Stimulated activated CD8-positive, alpha-beta memory T cell treated with anti-CD3 and anti-CD28 coated beads, Interleukin-2, amount 100 ng/mL, for 48 hours (primary cell): ENCODE measurements around the gene DBNDD1.
"Not testable (repeated sequence)": the region's sequence is repeated elsewhere in the genome, so short reads cannot be mapped to it uniquely, and the experiment has no call there.

Experiments
- DNase-seq, 2 donors: peaks; one replicate each; pipeline ENCODE4 v3.0.0-alpha.2; 2020; ENCODE audit warnings: low read depth in 2 of 2

DBNDD1 gene

DNA sequence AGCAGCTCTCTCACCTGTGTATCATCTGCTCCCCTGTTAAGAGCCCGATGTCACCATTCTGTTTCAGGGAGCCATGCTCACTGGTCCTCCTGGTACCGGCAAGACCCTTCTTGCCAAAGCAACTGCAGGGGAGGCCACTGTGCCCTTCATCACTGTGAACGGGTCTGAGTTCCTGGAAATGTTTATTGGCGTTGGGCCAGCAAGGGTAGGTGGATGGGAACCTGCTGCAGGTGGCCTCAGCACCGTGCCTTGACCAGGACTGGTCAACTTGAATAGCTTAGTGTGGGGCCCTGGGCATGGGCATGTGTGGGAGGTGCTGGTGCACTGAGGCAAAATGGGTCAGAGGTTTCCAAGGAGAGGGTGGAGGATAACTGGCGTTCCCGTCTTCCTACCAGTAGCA, 28.5 kb downstream of the DBNDD1 start:
- DNase-seq: no peak

DNA sequence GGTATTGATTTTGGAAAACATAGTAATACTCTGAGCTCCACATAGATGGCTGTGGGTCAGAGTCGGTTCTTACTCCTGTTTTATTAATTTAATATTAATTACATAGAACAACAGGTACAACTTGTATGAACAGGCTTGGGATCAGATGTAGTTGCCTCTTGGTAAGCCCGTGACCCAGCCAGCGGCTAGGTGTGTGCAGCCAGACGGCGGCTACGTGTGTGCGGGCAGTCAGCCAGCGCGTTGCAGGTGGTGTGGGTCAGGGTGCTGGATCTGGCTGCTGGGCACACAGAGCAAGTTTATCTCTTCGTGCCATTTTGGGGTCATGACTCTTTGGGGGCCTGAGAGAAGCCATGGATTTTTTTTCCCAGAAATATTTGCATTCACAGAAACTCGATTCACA, 30.3 kb downstream of the DBNDD1 start:
- no peak for DNase-seq

DNA sequence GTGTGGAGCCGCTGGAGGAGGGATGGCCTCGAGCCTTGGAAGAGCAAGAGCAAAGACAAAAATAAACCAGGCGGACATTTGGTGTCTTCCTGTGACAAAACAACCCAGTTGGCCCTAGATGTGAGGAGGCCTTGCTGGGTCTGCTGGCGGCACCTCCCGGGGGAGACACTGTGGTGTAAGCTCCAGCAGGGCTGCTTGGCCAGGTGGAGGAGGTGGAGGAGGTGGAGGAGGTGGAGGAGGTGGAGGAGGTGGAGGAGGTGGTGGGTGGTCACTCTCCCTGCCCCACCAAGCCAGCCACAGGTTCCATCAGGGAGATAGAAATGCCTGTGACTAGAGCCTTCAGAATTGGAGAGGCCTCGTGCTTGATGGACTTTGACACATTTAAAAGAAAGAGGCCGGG, 32.1 kb downstream of the DBNDD1 start:
- no peak for DNase-seq

DNA sequence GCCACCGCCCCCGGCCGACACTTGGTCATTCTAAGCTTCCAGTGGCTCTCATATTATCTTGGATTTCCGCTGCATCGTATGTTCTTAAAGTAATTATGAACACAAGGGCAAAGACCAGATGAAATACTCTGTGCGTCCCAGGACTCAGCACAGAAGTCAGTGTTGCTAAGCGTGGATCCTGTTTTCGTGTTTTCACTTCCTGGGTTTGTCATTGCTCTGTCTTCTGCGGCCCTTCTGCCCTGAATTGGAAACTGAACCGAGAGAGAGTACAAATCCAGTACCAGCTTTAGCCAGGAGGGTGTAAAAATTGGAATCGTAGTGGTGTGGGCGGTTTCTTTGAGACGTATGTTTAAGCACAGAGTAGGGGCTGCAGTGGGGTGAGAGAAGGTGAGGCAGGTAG, 32.7 kb downstream of the DBNDD1 start:
- DNase-seq: no peak

DNA sequence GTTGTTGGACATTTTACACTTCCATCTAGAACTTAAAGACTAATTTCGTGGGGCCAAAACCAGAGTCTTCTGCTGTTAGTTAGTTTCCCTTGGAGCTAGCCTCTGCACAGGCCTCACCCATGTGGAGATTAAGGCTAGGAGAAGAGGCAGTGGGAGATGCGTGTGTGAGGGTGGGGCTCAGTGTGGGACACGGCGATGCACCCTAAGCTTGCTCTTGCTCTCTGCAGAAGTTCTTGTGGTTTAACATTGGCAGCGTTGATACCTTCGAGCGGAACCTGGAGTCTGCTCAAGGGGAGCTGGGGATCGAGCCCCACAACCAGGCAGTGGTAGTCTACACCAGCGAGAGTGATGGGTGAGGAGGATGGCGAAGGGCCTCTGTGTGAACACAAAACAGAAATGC, 34.0 kb downstream of the DBNDD1 start:
- no peak for DNase-seq

DNA sequence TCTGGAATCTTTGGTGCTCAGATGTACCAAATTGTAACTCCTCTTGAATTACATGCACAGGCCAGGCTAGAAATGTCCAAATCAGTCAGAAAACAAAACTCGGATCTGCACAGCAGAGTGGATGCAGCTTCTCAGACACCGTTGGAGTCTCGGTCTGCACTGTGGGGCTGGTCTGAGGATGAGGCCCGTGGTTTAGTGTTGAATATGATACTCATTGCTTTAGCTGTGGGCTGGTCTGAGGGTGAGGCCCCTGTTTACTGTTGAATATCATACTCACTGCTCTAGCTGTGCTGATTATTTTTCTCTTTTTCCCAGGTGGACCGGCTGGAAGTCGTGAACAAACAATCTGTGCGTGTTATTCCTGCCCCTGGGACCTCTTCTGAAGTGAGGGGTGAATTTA, 35.0 kb downstream of the DBNDD1 start:
- no peak for DNase-seq

DNA sequence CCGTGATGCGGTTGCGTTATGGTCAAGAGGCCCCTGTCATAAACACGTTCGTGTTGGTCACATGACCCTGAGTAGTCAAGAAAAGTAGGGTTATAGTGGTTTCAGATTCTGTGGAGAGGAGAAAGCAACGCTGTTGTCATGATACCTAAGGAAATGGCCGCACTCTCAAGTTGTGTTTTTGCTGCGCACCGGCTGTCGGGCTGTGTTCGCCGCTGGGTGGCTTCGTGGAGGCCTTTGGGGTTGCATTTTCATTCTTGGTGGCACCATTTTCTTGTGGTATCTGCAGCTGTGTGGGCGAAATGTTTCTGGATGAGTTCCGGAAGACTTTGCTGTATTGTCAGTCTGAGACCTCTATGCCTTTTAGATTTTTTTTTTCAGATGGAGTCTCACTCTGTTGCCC, 35.7 kb downstream of the DBNDD1 start:
- peak in 1 of 2 donors; percentile 17 for DNase-seq

DNA sequence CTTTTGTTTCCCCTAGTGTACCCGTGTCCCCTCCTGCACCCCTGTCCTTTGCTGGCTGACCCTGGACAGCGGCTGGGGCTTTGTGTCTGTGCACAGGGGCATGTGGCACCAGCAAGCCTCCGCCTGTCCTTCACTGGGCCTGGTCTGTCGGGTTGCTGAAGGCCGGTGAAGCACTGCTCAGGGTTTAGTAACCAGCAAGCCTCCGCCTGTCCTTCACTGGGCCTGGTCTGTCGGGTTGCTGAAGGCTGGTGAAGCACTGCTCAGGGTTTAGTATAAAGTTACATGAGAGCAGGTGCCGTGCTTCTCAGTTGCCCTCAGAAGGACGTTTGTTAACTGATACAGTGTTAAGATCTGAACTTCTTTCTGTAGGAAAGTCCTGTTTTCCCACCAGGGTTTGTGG, 36.9 kb downstream of the DBNDD1 start:
- no peak for DNase-seq

DNA sequence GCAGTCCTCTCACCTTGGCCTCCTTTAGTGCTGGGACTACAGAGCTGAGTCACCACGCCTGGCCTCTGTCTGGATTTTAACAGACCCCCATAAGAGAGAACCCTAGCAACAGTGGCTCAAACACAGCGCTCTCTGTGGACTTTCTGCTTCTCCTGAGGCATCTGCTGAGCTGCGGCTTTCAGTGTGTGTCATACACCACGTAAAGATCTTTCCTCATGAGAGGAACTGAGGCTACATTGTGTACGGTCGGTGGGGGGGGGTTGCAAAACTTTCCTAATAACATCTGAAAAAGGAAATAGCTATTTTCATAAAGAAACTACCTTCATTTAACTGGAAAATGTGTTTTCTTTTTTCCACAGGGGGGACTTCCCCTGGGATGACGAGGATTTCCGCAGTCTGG, 37.8 kb downstream of the DBNDD1 start:
- peak in 1 of 2 donors; percentile 7 for DNase-seq

DNA sequence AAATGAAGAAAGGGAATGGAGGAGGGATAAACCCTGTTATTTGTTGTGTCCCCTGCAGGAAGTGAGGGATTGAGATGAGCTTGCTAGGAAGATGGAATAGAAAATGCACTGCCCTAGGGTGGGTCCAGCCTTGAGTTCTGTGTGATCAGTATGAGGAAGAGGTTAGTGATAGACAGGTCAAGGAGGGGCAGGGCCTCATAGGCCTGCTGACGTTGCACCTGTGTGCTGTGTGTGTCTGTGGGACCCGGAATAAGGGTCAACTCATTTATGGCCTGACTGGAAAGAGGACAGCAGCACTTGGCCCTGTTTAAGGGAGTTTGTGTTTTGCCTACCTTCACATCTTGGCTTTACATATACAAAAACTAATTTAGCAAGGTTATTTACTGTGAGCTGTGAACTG, 44.4 kb downstream of the DBNDD1 start:
- no peak for DNase-seq

DNA sequence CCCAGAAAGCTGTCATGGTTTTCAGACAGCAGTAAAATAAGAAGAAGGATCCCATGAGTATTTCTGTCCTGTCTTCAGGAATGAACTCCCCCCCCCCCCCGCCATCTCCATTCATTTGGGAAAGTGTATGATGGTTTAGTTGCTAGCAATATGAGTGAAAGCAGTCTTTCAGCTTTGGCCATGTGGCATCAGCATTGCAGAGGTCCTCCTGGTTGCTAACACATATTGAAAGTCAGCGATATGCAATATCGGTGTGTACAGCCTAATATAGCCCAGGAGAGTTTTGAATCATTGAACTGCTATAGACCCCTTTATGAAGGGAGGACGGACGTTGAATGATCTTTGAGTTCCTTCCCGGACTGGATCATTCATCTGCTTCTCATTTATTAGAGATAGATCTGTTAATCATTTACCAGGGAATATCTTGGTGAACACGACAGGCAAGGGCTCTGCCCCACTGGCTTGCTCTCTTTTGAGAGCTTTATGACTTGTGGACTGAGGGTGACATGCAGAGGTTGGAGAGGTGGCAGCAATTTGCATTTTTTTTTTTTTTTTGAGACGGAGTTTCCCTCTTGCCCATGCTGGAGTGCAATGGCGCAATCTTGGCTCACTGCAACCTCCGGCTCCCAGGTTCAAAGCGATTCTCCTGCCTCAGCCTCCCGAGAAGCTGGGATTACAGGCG, 45.5 kb downstream of the DBNDD1 start:
- DNase-seq: no peak

DNA sequence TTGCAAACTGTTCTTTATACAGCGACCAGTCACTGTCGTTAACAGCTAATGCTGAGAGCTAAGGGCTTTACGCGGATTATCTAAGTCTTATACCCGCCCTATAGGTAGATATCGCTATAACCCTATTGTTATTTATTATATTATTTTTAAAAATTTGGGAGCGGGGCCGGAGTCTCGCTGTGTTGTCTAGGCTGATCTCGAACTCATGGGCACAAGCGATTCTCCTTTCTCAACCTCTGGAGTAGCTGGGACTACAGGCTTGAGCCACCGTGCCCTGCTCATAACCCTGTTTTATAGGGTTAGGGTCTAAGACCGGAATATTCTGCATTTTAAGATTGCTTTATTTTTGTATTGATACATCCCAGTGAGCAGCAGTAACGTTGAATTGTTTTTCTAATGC, 46.0 kb downstream of the DBNDD1 start:
- no peak for DNase-seq

DNA sequence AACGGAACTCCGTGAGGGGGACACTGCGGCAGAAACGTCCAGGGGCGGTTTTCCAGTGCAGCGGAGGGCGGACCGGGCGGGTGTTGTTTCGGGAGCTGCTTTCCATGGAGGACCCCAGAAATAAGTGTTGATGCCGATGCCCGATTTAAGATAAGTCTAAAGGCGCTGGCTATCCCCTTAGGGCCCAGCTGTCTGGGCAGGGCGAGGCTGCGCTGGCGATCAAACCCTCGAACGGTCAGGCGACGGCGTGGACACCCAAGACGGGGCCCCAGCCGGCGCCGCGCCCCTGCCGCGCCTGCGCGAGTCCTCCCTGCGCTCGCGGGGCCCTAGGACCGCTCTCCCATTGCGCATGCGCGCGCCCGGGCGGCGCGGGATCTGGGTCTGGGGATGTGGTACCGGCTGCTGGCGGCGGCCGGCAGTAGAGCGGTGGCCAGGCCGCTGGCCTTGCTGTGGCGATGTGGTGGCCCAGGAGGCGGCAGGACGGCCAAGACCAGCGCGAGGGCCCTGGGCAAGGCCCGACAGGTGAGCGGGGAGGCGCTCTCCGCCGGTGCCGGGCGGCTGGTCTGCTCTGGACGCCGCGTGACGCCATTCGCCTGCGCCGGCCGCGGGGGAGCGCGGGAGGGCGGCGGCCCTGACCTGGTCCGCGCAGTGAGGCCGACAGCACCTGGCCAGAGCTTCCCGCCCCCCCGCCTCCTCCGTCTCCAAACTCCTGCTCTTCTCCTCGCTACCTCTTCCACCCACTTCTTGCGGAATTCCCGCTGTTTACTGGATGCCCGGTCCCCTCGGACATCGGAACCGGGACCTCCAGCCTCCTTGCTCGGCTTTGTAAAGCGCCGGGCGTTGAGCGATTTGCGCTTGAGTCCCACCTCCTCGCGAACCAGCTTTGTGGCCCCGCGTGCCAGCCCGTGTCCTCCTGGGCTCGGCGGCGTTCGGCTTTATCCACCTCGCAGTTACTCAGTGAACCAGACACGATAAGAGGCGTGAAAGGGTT, 46.7 kb downstream of the DBNDD1 start:
- DNase-seq: peak; percentile 86 to 91

DNA sequence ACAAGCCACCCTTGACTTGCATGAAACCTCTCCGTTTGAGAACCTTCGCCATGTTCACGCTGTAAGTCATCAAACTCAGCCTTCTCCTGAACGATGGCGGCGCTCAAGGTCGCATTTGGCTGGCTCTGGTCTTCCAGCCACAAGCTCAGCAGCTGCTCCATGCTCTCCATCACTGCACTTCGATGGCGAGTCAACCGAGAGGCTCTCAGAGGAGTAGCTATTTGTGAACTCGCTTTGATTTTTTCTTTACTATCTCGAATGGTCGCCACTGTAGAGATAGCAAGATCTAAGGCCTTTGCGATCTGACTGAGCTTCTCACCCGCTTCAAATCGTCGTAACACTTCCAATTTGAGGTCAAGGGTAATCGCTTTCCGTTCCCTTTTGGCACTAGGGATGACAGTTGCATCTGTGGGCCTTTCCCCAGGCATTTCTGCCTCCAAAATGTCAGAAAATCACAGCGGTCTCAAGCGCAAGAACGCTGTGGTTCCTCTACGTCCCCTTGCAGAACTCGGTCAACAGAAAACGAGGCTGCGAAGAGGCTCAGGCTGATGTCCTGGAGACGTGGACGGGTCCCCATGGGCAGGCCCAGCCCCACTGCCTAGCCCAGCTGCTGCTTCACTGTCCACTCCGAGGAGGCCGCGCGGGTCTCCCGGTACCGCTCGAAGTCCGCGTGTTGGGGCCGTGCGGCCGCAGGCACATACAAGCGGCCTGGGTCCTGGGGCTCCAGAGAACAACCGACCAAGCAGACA, 47.6 kb downstream of the DBNDD1 start:
- peak in 1 of 2 donors; percentile 8 for DNase-seq

DNA sequence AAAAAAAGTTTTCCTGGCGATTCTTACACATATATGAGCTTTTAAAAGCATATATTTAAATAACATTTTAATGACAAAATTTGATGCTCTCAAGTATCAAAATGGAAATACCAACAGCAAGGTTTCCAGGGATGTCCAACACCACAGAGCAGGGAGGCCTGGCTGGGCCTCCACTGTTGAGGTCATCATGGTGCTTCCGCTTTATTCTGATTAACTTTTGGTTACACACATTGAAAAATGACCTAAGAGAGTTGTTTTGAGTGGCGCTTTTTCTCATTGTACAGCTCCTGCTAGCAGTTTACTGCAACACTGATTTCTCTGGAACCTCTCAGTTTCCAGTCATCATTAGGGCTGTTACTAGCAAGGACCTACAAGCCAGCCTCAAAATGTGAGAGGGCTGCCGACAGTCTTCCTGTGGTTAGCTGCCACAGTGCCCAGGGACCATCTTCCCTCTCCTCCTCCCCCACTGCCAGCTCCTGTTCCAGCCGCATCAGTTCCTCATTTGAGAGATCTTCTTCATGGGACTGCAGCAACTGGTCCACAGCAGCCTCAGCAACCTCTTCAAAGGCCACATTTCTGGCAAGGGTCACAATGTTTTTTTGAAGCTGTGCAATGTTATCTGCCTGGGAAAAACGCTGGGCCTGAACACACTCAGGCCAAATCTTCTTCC, 49.4 kb downstream of the DBNDD1 start:
- no peak for DNase-seq

DNA sequence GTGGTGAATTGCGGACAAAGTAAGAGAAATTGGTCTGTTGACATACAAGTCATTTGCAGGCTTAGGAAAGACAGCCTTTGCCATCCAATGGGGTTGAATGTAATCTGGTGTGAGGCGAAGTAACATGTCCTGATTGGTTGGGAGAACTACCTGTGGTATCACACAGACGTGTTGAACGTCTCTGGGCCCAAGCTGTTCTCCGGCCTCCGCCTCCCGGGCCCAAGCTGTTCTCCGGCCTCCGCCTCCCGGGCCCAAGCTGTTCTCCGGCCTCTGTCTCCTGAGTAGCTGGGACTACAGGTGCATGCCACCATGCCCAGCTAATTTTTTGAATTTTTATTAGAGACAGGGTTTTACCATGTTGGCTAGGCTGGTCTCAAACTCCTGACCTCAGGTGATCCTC, 51.2 kb downstream of the DBNDD1 start:
- not testable (repeated sequence) for DNase-seq

DNA sequence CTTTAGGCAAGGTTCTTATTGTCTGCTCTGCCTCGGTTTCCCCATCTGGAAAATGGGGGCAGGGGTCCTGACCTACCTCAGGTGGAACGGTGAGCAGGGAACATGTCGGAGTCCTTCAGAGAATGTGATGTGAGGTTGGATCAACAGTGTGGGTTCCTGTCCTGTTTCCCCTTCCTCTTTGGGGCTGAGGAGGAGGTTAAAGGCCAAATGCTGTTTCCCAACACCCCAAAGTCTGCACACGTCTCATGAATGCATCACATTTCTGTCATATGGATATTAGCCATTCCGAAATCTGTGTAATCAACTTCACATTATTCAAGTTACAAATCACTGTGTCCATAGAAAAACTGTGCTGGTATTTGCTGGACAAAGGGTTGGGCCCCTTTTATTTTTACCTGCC, 51.8 kb downstream of the DBNDD1 start:
- DNase-seq: not testable (repeated sequence)

DNA sequence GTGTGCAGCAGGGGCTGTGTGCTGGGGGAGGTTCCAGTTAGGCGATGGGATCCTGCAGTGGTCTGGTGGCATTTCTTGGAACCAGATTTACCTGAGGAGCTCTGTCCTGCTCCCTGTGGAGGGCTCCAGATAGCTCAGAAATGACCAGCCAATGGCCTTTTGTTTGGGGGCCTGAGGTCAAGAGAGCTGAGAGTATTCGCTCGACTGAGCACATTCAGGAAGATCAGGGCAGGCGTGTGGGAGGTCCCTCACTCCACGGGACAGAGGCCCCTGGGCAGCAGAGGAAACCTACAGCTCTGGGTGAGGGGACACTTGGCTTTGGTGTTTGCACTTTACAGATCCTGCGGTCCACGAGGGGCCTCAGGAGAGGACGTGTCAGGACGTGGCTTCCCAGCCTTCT, 52.5 kb downstream of the DBNDD1 start:
- DNase-seq: no peak

DNA sequence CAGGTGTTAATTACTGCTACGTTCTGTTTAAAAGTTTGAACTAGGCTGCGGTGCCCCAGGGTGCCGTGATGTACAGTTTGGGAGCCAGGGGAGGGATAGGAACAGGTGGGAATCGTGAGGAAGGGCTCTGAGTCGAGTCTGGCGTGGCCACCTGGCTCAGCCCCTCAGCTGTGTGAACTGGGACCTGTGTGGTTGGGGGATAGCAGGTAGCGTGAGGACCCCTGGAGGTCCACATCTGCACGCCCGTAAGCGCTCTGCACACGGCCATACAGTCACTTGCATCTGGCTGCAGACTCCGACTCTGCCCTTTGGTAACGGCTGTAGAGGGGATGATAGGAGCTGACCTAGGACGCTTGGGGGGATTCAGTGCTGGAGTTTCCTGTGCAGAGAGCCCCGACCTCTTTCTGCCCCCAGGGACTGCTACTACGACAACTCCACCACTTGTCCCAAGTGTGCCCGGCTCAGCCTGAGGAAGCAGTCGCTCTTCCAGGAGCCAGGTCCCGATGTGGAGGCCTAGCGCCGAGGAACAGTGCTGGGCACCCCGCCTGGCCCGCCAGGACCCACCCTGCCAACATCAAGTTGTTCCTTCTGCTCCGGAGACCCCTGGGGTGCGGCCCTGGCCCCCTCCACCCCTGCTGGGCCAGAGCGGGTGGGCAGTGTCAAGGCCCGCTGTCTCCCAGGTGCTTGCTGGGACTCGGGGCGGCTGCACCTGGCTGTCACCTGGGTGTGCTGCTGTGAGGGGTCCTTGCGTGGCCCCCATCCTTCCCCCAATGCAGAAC, 53.6 kb downstream of the DBNDD1 start:
- DNase-seq: no peak

DNA sequence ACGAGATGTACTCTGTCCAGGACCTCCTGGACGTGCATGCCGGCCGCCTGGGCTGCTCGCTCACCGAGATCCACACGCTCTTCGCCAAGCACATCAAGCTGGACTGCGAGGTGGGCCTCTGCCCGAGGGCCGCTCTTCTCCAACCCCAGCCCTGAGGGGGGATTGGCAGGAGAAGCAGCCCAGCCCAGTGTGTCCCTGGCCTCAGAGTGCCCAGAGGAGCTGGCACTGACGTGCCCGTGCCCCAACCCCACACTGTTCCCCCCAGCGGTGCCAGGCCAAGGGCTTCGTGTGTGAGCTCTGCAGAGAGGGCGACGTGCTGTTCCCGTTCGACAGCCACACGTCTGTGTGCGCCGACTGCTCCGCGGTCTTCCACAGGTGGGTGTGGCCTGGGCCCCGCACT, 55.1 kb downstream of the DBNDD1 start:
- no peak for DNase-seq
